Measurements from ENCODE around the gene ACP7.
"Not testable (repeated sequence)": the region's sequence is repeated elsewhere in the genome, so short reads cannot be mapped to it uniquely, and the experiment has no call there.

Gene ACP7

DNA sequence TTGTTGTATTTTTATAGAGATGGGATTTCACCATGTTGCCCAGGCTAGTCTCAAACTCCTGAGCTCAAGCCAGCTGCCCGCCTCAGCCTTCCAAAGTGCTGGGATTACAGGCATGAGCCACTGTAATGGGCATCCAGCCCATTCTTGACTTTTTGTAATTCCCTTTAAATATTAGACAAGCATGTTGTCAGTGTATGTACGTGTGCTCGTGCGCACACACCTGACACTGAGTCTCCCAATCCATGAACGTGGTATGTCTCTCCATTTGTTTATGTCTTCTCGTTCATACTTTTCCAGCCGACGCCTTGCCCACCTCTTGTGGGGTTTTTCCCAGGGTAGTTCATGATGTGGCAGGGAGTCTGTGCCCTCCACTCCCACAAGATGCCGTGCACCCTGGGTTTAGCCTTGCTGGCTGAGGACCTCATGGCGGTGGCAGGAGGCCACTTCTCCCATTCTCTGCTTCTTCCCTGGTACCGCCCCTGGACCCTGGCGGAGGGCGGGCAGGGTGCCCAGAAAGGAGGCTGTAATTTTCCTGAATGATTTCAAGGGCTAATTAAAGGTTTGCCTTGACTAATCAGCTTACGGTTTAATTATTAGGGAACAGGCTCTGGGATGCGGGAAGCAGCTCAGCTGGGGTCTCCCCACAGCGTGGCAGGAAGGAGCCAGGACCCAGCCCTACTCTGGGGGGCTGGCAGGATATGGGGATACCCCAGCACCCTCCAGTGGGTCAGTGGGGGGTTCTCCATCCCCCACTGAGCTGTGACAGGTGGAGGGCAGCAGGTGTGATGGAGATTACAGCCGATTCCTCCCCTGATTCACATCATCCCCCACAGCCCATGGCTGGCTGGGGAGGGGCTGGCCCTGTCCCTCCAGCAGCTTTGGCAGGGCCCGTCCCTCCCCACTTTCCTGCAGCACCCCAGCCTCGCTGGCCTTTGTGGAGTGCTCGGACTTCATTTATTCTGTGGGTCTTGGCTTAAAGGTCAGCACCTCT is 54.3 kb downstream of the ACP7 start:
- Histone ChIP-seq H3K4me1 (ENCODE audit: control insufficient read depth, low read depth, low read length) (peaks cover 38% of the 10 kb centered on the region), H3K9ac (ENCODE audit: low read length) (no peak overlapping the region), H3K27ac (ENCODE audit: low read length) (no peak overlapping the region), H3K36me3 (ENCODE audit: control insufficient read depth, low read depth, low read length) (no peaks in the 10 kb centered on the region), H3K4me3 (ENCODE audit: low read length) (no peak overlapping the region), H3K9me3 (ENCODE audit: control insufficient read depth, low read depth, low read length) (no peaks in the 10 kb centered on the region), H3K27me3 (ENCODE audit: control insufficient read depth, insufficient read depth, low read length) (no peaks in the 10 kb centered on the region)

DNA sequence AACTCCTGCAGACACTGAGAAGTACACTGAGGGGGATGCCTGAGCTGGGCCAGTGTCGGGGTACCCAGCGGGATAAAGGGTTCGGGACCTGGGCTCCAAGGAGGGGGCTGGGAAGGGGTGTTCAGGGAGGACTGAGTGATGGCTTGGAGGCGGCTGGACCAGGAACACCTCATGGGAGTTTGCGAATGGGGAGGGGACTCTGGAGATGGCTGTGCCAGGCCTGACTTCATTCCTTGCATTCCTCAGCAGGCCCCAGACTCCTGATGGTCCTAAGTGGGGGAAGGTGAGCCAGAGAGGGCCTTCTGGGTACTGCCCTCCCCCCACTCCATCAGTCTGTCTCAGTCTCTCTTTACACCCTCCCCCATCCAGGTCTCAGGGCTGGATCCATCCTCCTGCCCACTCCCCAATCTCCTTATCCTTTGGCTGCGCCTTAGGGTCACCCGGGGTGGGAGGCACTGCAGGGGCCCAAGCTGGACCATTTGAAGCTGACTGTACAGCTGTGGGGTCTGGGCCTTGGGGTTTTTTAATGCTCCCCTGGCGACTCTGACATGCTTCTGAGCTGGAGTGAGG is 55.2 kb downstream of the ACP7 start:
- Histone ChIP-seq H3K36me3 (ENCODE audit: control insufficient read depth, low read depth, low read length) (no peaks in the 10 kb centered on the region), H3K4me1 (ENCODE audit: control insufficient read depth, low read depth, low read length) (peaks cover 38% of the 10 kb centered on the region), H3K27me3 (ENCODE audit: control insufficient read depth, insufficient read depth, low read length) (no peaks in the 10 kb centered on the region), H3K9ac (ENCODE audit: low read length) (no peak overlapping the region), H3K27ac (ENCODE audit: low read length) (no peak overlapping the region), H3K9me3 (ENCODE audit: control insufficient read depth, low read depth, low read length) (no peaks in the 10 kb centered on the region), H3K4me3 (ENCODE audit: low read length) (no peak overlapping the region)

DNA sequence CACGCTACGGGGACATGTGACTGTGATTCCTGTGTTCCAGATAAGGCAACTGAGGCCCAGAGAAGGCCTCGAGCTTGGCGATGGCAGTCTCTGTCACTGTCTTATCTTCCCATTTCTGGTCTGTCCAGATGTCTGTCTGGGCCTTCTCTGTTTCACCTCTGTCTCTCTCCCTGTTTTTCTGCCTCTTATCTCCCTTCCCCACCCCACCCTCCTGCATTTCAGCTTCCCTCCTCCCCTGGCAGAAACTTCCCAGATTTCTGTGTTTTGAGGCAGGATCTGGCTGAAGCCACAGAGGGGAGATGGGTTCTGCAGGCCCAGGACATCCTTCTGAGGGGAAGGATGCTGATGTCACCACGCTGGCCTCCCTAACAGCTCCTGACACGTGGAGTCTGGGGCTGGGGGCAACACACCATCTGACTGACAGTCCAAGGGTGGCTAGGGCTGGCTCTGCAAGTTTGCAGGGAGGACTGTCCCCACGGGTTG is 55.8 kb downstream of the ACP7 start:
- Histone ChIP-seq H3K4me1 (ENCODE audit: control insufficient read depth, low read depth, low read length) (peaks cover 44% of the 10 kb centered on the region), H3K27ac (ENCODE audit: low read length) (no peak overlapping the region), H3K4me3 (ENCODE audit: low read length) (no peak overlapping the region), H3K9ac (ENCODE audit: low read length) (no peak overlapping the region), H3K36me3 (ENCODE audit: control insufficient read depth, low read depth, low read length) (no peaks in the 10 kb centered on the region), H3K9me3 (ENCODE audit: control insufficient read depth, low read depth, low read length) (no peaks in the 10 kb centered on the region), H3K27me3 (ENCODE audit: control insufficient read depth, insufficient read depth, low read length) (no peaks in the 10 kb centered on the region)

DNA sequence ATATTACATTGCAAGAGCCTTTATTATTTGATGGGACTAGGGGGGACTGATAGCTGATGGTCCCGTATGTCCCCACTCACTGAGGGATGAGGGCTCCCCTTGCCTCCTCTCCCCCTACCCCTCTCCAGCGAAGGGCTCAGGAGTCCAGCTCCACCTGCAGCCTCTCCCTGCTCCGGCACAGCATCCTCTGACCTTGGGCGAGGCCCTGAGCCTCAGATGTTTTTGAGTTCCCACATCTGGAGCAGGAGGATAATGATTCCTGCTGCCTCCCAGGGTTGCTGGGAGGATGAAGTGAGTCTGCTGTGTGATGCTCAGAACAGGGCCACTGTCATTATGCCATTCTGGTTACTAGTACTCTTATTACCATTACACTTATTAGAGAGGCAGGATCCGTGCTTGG is 56.4 kb downstream of the ACP7 start:
- Histone ChIP-seq H3K27ac (ENCODE audit: low read length) (no peak overlapping the region), H3K36me3 (ENCODE audit: control insufficient read depth, low read depth, low read length) (no peaks in the 10 kb centered on the region)

DNA sequence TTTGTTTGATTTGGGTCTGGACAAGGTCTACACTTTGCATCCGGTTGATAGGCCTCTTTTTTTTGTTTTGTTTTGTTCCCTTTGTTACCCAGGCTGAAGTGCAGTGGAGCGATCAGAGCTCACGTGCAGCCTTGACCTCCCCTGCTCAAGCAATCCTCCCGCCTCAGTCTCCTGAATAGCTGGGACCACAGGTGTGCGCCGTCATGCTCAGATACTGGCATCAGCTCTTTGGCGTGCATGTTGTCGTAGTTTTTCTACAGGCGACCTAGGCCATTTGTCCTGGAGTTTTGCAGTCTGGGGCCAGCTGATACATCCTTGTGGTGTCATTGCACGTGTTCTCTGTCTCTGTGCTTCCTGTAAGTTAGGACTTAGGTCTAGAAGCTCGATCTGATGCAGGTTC is 57.8 kb downstream of the ACP7 start:
- Histone ChIP-seq H3K4me3 (ENCODE audit: low read length) (no peak overlapping the region), H3K4me1 (ENCODE audit: control insufficient read depth, low read depth, low read length) (peaks cover 54% of the 10 kb centered on the region), H3K27me3 (ENCODE audit: control insufficient read depth, insufficient read depth, low read length) (no peaks in the 10 kb centered on the region), H3K9me3 (ENCODE audit: control insufficient read depth, low read depth, low read length) (no peaks in the 10 kb centered on the region), H3K27ac (ENCODE audit: low read length) (no peak overlapping the region), H3K36me3 (ENCODE audit: control insufficient read depth, low read depth, low read length) (no peaks in the 10 kb centered on the region), H3K9ac (ENCODE audit: low read length) (no peak overlapping the region)

More for the DNA sequence above, 56.4 kb downstream of the ACP7 start:
- Histone ChIP-seq H3K9me3 (ENCODE audit: control insufficient read depth, low read depth, low read length) (no peaks in the 10 kb centered on the region), H3K4me1 (ENCODE audit: control insufficient read depth, low read depth, low read length) (peaks cover 45% of the 10 kb centered on the region), H3K4me3 (ENCODE audit: low read length) (no peak overlapping the region), H3K27me3 (ENCODE audit: control insufficient read depth, insufficient read depth, low read length) (no peaks in the 10 kb centered on the region), H3K9ac (ENCODE audit: low read length) (no peak overlapping the region)

DNA sequence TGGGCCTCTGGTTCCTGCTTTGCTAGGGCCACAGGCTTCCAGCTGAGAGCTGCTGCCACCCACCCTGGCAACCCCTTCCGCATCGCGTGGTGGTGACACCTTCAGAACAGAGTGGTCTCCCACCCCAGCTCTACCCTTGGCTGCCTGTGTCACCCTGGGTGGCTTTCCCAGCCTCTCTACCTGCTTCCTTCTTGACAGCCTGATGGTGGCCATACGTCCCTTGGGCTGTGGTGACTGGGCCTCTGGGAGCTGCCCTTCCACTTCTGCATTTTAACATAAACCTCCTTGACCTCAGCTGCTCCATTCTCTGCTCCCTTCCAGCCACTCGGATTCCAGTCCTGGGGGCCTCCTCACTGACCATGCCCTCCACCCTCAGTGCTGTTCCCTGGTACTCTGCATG is 58.5 kb downstream of the ACP7 start:
- no peak overlapping the region for H3K27ac ChIP-seq (ENCODE audit: low read length)
- no peaks in the 10 kb centered on the region for H3K36me3 ChIP-seq (ENCODE audit: control insufficient read depth, low read depth, low read length)
- peaks cover 60% of the 10 kb centered on the region for H3K4me1 ChIP-seq (ENCODE audit: control insufficient read depth, low read depth, low read length)
- H3K4me3 ChIP-seq (ENCODE audit: low read length) = no peak overlapping the region
- H3K27me3 ChIP-seq (ENCODE audit: control insufficient read depth, insufficient read depth, low read length) = no peaks in the 10 kb centered on the region
- H3K9ac ChIP-seq (ENCODE audit: low read length) = no peak overlapping the region
- no peaks in the 10 kb centered on the region for H3K9me3 ChIP-seq (ENCODE audit: control insufficient read depth, low read depth, low read length)

DNA sequence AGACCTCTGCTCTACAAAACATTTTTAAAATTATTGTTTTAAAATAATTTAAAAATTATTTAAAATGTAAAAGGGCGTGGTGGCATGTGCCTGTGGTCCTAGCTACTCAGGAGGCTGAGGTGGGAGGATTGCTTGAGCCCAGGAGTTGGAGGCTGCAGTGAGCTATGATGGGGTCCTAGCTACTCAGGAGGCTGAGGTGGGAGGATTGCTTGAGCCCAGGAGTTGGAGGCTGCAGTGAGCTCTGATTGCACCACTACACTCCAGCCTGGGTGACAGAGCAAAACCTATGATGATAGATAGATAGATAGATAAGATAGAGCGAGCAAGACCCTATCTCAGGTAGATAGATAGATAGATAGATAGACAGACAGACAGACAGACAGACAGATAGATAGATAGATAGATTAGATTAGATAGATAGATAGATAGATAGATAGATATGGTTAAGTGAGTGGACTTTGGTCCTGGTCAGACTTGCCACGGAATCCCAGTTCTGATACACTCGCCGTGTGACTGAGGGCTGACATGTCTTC is 59.7 kb downstream of the ACP7 start:
- not testable (repeated sequence) for H3K27ac ChIP-seq (ENCODE audit: low read length); H3K36me3 ChIP-seq (ENCODE audit: control insufficient read depth, low read depth, low read length); H3K27me3 ChIP-seq (ENCODE audit: control insufficient read depth, insufficient read depth, low read length); H3K9me3 ChIP-seq (ENCODE audit: control insufficient read depth, low read depth, low read length); H3K4me3 ChIP-seq (ENCODE audit: low read length); H3K9ac ChIP-seq (ENCODE audit: low read length)
- peaks cover 55% of the 10 kb centered on the region for H3K4me1 ChIP-seq (ENCODE audit: control insufficient read depth, low read depth, low read length)

DNA sequence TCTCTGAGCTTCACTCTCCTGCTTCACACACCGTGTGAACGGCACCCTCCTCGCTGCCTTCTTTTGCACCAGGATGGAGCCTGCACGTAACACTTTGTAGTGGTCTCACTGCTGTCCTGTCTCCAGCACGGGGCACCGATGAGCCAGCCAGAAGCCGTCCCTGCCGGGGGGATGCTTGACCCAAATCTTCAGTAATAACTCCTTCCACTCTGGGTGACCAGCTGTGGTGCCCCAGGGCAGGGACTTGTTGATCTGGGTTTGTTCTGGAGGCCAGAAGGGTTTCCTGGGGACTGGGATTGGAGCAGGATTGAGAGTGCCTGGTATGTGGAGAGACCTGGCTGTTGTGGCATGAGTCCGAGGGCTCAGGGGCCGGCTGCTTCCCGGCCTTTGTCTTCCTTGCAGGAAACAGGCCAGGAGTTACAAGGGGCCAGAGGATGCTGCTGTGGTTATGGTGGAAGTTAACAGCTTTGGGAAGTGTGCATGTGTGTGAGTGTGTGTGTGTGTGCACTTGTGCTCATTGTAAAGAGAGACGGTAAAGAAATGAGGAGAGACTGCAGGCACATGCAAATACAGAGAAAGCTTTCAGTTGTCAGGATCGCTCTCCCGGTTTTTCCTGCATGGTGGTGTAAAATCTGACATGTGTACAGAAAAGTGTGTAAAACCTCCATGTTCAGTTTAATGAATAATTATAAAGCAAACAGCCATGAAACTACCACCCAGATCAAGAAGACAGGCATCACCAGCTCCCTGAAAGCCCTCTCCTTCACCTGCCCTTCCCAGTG is 60.3 kb downstream of the ACP7 start:
- Histone ChIP-seq H3K4me1 (ENCODE audit: control insufficient read depth, low read depth, low read length) (peaks cover 48% of the 10 kb centered on the region), H3K36me3 (ENCODE audit: control insufficient read depth, low read depth, low read length) (no peaks in the 10 kb centered on the region), H3K27me3 (ENCODE audit: control insufficient read depth, insufficient read depth, low read length) (no peaks in the 10 kb centered on the region), H3K9ac (ENCODE audit: low read length) (no peak overlapping the region), H3K27ac (ENCODE audit: low read length) (no peak overlapping the region), H3K9me3 (ENCODE audit: control insufficient read depth, low read depth, low read length) (no peaks in the 10 kb centered on the region), H3K4me3 (ENCODE audit: low read length) (no peak overlapping the region)

DNA sequence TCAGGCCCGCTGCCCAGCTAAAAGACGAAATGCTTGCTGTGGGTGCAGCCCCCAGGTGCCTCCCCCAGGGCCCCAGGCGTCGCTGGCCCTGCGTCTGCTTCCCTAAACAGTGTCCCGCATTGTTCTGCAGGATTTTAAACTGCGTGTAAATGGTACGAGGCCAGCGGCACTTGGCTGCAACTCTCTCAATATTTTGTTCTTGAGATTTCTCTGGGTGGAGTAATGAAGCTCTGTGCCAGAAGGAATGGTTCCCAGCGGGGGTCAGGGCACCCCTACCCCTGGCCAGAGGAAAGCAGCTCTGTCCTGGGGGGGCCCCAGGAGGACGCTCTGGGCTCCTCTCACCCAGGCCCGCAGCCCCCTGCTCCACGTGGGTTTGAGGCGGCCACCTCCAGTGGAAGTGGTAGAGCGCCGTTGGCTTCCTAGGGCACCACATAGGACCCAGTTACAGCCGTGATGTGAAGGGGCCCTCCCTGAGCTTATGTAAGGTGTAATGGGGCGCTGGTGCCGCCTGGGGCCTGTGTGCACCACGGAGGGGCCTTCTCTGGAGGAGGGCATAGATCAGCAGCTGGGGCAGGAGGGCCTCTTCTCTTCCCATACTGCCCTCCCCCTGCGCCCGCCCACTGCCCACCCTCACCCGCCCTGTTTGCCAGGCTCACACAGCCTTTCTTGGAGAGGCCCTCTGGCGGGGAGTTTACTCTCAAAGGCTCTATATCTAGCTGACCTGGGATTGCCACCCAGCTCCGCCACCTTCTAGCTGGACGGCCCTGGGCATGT is 61.2 kb downstream of the ACP7 start:
- no peaks in the 10 kb centered on the region for H3K27me3 ChIP-seq (ENCODE audit: control insufficient read depth, insufficient read depth, low read length)
- H3K4me3 ChIP-seq (ENCODE audit: low read length) = no peak overlapping the region
- no peaks in the 10 kb centered on the region for H3K9me3 ChIP-seq (ENCODE audit: control insufficient read depth, low read depth, low read length)
- H3K36me3 ChIP-seq (ENCODE audit: control insufficient read depth, low read depth, low read length) = no peaks in the 10 kb centered on the region
- H3K9ac ChIP-seq (ENCODE audit: low read length) = no peak overlapping the region
- H3K27ac ChIP-seq (ENCODE audit: low read length) = no peak overlapping the region
- peaks cover 39% of the 10 kb centered on the region for H3K4me1 ChIP-seq (ENCODE audit: control insufficient read depth, low read depth, low read length)

DNA sequence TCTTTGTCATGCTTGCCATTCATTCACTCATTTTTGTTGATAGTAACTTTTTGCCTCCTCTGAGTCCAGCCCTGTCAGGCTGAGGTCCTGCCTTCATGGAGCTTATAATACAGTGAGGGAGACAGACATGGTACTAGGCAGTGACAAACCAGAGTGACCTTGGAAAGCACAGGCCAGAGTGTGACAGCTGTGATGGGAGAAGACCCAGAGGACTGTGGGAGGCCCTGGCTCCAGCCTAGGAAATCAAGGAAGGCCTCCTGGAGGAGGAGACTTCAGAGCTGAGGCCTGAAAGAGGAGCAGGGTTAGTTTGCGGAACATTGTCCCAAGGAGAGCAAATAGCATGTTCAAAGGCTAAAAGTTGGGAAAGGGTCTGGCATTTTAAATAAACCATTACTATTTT is 61.9 kb downstream of the ACP7 start:
- Histone ChIP-seq H3K9ac (ENCODE audit: low read length) (no peak overlapping the region), H3K4me1 (ENCODE audit: control insufficient read depth, low read depth, low read length) (peaks cover 32% of the 10 kb centered on the region), H3K4me3 (ENCODE audit: low read length) (no peak overlapping the region), H3K36me3 (ENCODE audit: control insufficient read depth, low read depth, low read length) (no peaks in the 10 kb centered on the region), H3K9me3 (ENCODE audit: control insufficient read depth, low read depth, low read length) (no peaks in the 10 kb centered on the region), H3K27me3 (ENCODE audit: control insufficient read depth, insufficient read depth, low read length) (no peaks in the 10 kb centered on the region), H3K27ac (ENCODE audit: low read length) (no peak overlapping the region)

All from iPS-18a (cell line).